ENCODE results near the gene DCAF15.

GRCh38 chr19:13929340-13929739, 23.0 kb upstream of the DCAF15 start:
- TF ChIP-seq EZH2 (IDR thresholded peaks at IDR 0.05; ENCODE audit: borderline replicate concordance, low read depth, low read length, severe bottlenecking) (no peak), POLR2A (IDR thresholded peaks at IDR 0.05; ENCODE audit: low read depth, low read length) (no peak), CTCF (IDR thresholded peaks at IDR 0.05; ENCODE audit: extremely low read depth in 1 of 2, insufficient read depth in 1 of 2, low read depth in 1 of 2, low read length in 2 of 2) (no peak), FOS (IDR thresholded peaks at IDR 0.05; ENCODE audit: borderline replicate concordance, insufficient read depth, low read length) (no peak), JUN (IDR thresholded peaks at IDR 0.05; ENCODE audit: borderline replicate concordance, insufficient read depth, insufficient read length, low read depth) (no peak), GATA2 (IDR thresholded peaks at IDR 0.05; ENCODE audit: insufficient read depth, insufficient read length, low read depth, low read length) (no peak), POLR2AphosphoS5 (IDR thresholded peaks at IDR 0.05; ENCODE audit: insufficient read depth, low read depth, low read length) (no peak), MYC (IDR thresholded peaks at IDR 0.05; ENCODE audit: low read depth, low read length) (no peak)
- TF ChIP-seq, protein P1, sequence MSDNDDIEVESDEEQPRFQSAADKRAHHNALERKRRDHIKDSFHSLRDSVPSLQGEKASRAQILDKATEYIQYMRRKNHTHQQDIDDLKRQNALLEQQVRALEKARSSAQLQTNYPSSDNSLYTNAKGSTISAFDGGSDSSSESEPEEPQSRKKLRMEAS (IDR thresholded peaks at IDR 0.05; ENCODE audit: insufficient read depth, insufficient read length): no peak
